Activated CD4-positive, alpha-beta memory T cell treated with anti-CD3 and anti-CD28 coated beads for 36 hours (primary cell): ENCODE data around the gene LINS1. TPM values are rescaled to one million over a fixed set of nuclear protein-coding genes. Genes with fewer than 3 reads are reported as not detected.

ENCODE experiments used
- CTCF ChIA-PET: fragments of 350-600 bp; sonication (Branson Sonifier 250); formaldehyde crosslinking; loops from one replicate; lab custom pipeline; 2021; ENCODE audit warnings: antibody characterized with exemption, inconsistent platforms; lab: Charles Lee
- POLR2A ChIA-PET: fragments of 350-600 bp; sonication (Branson Sonifier 250); formaldehyde crosslinking; loops from one replicate; lab custom pipeline; 2021; ENCODE audit warnings: antibody characterized with exemption; lab: Charles Lee
- DNase-seq: peaks from one replicate; pipeline ENCODE4 v3.0.0-alpha.2; 2020
- H3K27ac Mint-ChIP-seq: one replicate; pipeline ENCODE4 v1.8.0; 2021; ENCODE audit warnings: mixed read lengths
- H3K27me3 Mint-ChIP-seq: one replicate; pipeline ENCODE4 v1.8.0; 2021; ENCODE audit warnings: mixed read lengths
- H3K36me3 Mint-ChIP-seq: one replicate; pipeline ENCODE4 v1.8.0; 2021; ENCODE audit warnings: mixed read lengths
- H3K4me1 Mint-ChIP-seq: one replicate; pipeline ENCODE4 v1.8.0; 2021; ENCODE audit warnings: low read depth, mixed read lengths
- H3K4me3 Mint-ChIP-seq: one replicate; pipeline ENCODE4 v1.8.0; 2021; ENCODE audit warnings: mild to moderate bottlenecking, mixed read lengths
- H3K9me3 Mint-ChIP-seq: one replicate; pipeline ENCODE4 v1.8.0; 2021; ENCODE audit warnings: mixed read lengths
- intact Hi-C: fragments of 100-400 bp; cut with micrococcal nuclease; formaldehyde crosslinking; loops from one replicate; pipeline ENCODE4 v1.15.1; 2023
- total RNA-seq, 2 experiments: library from RNA; stranded (reverse); gene quantifications; one replicate each; pipeline ENCODE4 v1.2.3, GENCODE V29; 2021

LINS1 gene
- total RNA-seq, 2 experiments from 2014 or later = 31.6 to 37.0 TPM

GRCh38 chr15:100547961-100548360, 54.0 kb downstream of the LINS1 start:
- ChIA-PET CTCF (no interaction called here), POLR2A (interaction anchor here (0.6 kb wide), 1 partner anchor 14 kb away, joined by 3 read pairs; no protein-coding TSS in a partner anchor)
- peaks cover 6% of the 10 kb centered on the region for H3K4me1 Mint-ChIP-seq
- no peak for DNase-seq
- no peaks in the 10 kb centered on the region for H3K9me3 Mint-ChIP-seq
- peaks cover 9% of the 10 kb centered on the region for H3K36me3 Mint-ChIP-seq
- no peaks in the 10 kb centered on the region for H3K27me3 Mint-ChIP-seq
- intact Hi-C loops = no loop called here
- no peak overlapping the region for H3K27ac Mint-ChIP-seq
- H3K4me3 Mint-ChIP-seq = no peak overlapping the region

- Mint-ChIP-seq H3K9me3 (no peaks in the 10 kb centered on the region), H3K27me3 (no peaks in the 10 kb centered on the region), H3K4me1 (peaks cover 6% of the 10 kb centered on the region), H3K4me3 (no peak overlapping the region), H3K27ac (no peak overlapping the region), H3K36me3 (no peaks in the 10 kb centered on the region)
- ChIA-PET CTCF (no interaction called here), POLR2A (no interaction called here)
- DNase-seq = no peak
- intact Hi-C loops = no loop called here
These were observed 57.0 kb downstream of the LINS1 start for GRCh38 chr15:100544946-100545345.

DNA sequence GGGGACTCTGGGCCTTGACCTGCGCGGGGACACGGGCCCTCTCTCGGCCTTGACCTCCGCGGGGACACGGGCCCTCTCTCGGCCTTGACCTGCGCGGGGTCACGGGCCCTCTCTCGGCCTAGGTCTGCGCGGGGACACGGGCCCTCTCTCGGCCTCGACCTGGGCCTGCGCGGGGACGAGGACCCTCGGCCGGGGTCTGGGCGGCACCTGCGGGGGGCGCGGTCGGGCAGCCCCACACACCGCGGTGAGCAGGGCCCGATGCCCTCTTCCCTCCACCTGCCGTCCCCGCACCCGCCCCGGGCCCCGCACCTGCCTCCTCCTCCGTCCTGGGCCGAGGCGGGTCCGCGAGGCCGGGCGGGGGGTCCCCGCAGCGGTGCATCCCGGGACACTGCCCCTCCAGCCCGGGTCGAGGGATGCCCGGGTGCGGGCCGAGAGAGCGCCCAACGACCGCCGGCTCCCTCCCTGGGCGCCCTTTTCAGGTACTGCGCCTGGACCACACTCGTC, 57.6 kb downstream of the LINS1 start:
- Mint-ChIP-seq H3K4me3 (no peak overlapping the region), H3K36me3 (no peaks in the 10 kb centered on the region), H3K4me1 (peaks cover 6% of the 10 kb centered on the region), H3K27me3 (no peaks in the 10 kb centered on the region), H3K9me3 (peaks cover under 1% of the 10 kb centered on the region), H3K27ac (no peak overlapping the region)
- intact Hi-C loops = no loop called here
- ChIA-PET CTCF (no interaction called here), POLR2A (no interaction called here)
- DNase-seq = no peak

- POLR2A ChIA-PET = no interaction called here
- no peak overlapping the region for H3K4me3 Mint-ChIP-seq
- no peaks in the 10 kb centered on the region for H3K27me3 Mint-ChIP-seq
- H3K9me3 Mint-ChIP-seq = peaks cover 10% of the 10 kb centered on the region
- DNase-seq = no peak
- peaks cover 6% of the 10 kb centered on the region for H3K36me3 Mint-ChIP-seq
- H3K27ac Mint-ChIP-seq = no peak overlapping the region
- intact Hi-C loops = no loop called here
- CTCF ChIA-PET = interaction anchor here (1.4 kb wide), 1 partner anchor 192 kb away, joined by 3 read pairs; no protein-coding TSS in a partner anchor
- peaks cover 6% of the 10 kb centered on the region for H3K4me1 Mint-ChIP-seq
These were observed 59.7 kb downstream of the LINS1 start for GRCh38 chr15:100542290-100542689.

DNA sequence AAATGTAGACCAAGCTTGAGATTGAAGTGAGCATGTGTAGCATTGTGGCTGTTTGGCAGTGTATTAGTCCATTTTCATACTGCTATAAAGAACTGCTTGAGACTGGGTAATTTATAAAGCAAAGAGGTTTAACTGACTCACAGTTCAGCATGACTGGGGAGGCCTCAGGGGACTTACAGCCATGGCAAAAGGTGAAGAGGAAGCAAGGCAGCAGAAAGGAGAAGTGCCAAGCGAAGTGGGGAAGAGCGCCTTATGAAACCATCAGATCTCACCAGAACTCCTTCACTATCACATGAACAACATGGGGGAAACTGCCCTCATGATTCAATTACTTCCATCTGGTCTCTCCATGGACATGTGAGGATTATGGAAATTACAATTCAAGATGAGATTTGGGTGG, 64.7 kb downstream of the LINS1 start:
- H3K4me3 Mint-ChIP-seq = no peak overlapping the region
- ChIA-PET POLR2A (no interaction called here), CTCF (interaction anchor here (0.8 kb wide), 1 partner anchor 187 kb away, joined by 3 read pairs; no protein-coding TSS in a partner anchor)
- H3K9me3 Mint-ChIP-seq = peaks cover 10% of the 10 kb centered on the region
- no peak for DNase-seq
- peaks cover 6% of the 10 kb centered on the region for H3K36me3 Mint-ChIP-seq
- no peak overlapping the region for H3K27ac Mint-ChIP-seq
- H3K4me1 Mint-ChIP-seq = no peaks in the 10 kb centered on the region
- intact Hi-C loops = no loop called here
- H3K27me3 Mint-ChIP-seq = no peaks in the 10 kb centered on the region

DNA sequence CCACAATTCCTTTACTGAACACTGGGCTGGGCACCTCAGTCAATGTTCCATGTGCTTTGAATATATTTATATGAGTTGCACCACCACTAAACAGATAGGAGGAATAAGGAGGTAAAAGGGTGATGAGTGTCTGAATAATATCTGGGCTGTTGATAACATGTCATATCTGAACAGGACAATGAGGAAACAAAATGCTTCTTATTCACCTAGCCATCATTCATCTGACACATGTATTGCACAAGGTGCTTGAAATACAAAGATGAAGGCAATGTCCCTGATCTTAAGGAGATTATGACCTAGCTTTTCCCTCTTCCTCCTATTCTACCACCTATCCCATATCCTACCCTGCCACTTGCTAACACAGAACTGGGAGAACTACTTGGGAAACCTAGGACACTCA, 65.3 kb downstream of the LINS1 start:
- peaks cover 10% of the 10 kb centered on the region for H3K9me3 Mint-ChIP-seq
- no peaks in the 10 kb centered on the region for H3K4me1 Mint-ChIP-seq
- DNase-seq = no peak
- intact Hi-C loops = no loop called here
- H3K27me3 Mint-ChIP-seq = no peaks in the 10 kb centered on the region
- H3K4me3 Mint-ChIP-seq = no peak overlapping the region
- ChIA-PET CTCF (interaction anchor here (0.8 kb wide), 1 partner anchor 186 kb away, joined by 3 read pairs; no protein-coding TSS in a partner anchor), POLR2A (no interaction called here)
- no peak overlapping the region for H3K27ac Mint-ChIP-seq
- peaks cover 6% of the 10 kb centered on the region for H3K36me3 Mint-ChIP-seq

- Mint-ChIP-seq H3K4me1 (peaks cover 10% of the 10 kb centered on the region), H3K27me3 (no peaks in the 10 kb centered on the region), H3K36me3 (peaks cover 4% of the 10 kb centered on the region), H3K4me3 (no peak overlapping the region), H3K9me3 (peaks cover 5% of the 10 kb centered on the region), H3K27ac (no peak overlapping the region)
- intact Hi-C loops = no loop called here
- POLR2A ChIA-PET = no interaction called here
- CTCF ChIA-PET = no interaction called here
- no peak for DNase-seq
These were observed 68.1 kb downstream of the LINS1 start for GRCh38 chr15:100533886-100534285.

DNA sequence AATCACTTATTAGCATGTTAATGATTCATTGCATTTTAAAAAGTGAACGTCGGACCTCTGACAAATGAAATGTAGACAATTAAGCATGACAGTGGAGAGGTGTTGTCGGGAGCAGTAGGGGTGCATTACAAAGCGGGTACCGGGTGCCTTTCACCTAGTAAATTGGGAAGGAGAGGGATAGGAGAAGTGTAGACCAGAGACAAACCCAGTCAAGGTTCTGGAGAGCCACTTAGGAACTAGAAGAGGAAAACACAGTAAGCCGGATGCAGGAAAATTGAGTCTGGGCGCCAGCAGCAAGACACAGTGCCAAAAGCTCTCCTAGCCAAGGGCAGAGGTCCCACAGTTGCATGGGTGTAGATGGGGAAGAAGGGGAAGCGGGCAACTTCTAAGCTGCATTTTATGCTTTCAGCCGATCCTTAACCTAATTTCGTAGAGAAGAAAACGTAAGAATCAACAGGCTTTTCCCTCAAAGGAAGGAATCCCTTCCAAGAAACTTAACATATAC, 70.1 kb downstream of the LINS1 start:
- DNase-seq = no peak
- Mint-ChIP-seq H3K4me3 (no peak overlapping the region), H3K4me1 (peaks cover 10% of the 10 kb centered on the region), H3K27ac (no peak overlapping the region), H3K27me3 (no peaks in the 10 kb centered on the region), H3K36me3 (no peaks in the 10 kb centered on the region), H3K9me3 (no peaks in the 10 kb centered on the region)
- intact Hi-C loops = no loop called here
- POLR2A ChIA-PET = no interaction called here
- CTCF ChIA-PET = interaction anchor here (1.4 kb wide), 1 partner anchor 181 kb away, joined by 4 read pairs; no protein-coding TSS in a partner anchor

DNA sequence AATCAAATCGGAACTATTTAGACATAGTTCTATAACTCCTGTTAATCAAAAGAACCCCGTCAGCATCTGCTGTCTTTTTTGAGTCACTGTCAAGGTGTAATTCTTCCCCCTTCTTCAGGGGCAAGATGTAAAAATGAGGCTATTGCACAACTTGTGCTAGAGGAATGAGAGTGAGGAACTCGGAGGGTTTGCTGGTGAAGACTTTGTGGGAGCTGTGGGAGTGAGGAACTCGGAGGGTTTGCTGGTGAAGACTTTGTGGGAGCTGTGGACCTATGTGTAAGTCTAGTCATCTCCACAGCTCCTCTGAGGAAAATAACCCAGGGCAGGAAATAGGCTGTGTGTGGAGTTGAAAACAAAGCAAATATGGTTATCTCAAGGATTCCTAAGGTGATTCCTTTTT, 70.8 kb downstream of the LINS1 start:
- ChIA-PET CTCF (interaction anchor here (1.4 kb wide), 1 partner anchor 181 kb away, joined by 4 read pairs; no protein-coding TSS in a partner anchor), POLR2A (no interaction called here)
- H3K4me1 Mint-ChIP-seq = peaks cover 10% of the 10 kb centered on the region
- intact Hi-C loops = no loop called here
- no peaks in the 10 kb centered on the region for H3K27me3 Mint-ChIP-seq
- DNase-seq = no peak
- H3K36me3 Mint-ChIP-seq = no peaks in the 10 kb centered on the region
- no peak overlapping the region for H3K27ac Mint-ChIP-seq
- H3K9me3 Mint-ChIP-seq = no peaks in the 10 kb centered on the region
- H3K4me3 Mint-ChIP-seq = no peak overlapping the region

- CTCF ChIA-PET = interaction anchor here (0.8 kb wide), 1 partner anchor 179 kb away, joined by 3 read pairs; no protein-coding TSS in a partner anchor
- no peaks in the 10 kb centered on the region for H3K36me3 Mint-ChIP-seq
- peaks cover 10% of the 10 kb centered on the region for H3K4me1 Mint-ChIP-seq
- H3K4me3 Mint-ChIP-seq = no peak overlapping the region
- POLR2A ChIA-PET = no interaction called here
- no peaks in the 10 kb centered on the region for H3K9me3 Mint-ChIP-seq
- intact Hi-C loops = no loop called here
- no peak for DNase-seq
- H3K27me3 Mint-ChIP-seq = no peaks in the 10 kb centered on the region
- H3K27ac Mint-ChIP-seq = no peak overlapping the region
These were observed 72.4 kb downstream of the LINS1 start for GRCh38 chr15:100529556-100529955.

GRCh38 chr15:100528833-100529428, 73.1 kb downstream of the LINS1 start, which contains the start of gene CERS3:
Gene CERS3 (minus strand): TSS chr15:100528950. CDS start chr15:100501849, 27,101 bp downstream.
- intact Hi-C loops = no loop called here
- peaks cover 10% of the 10 kb centered on the region for H3K4me1 Mint-ChIP-seq
- no peaks in the 10 kb centered on the region for H3K27me3 Mint-ChIP-seq
- no peaks in the 10 kb centered on the region for H3K36me3 Mint-ChIP-seq
- POLR2A ChIA-PET = no interaction called here
- no peak within 1 kb of the TSS for H3K4me3 Mint-ChIP-seq
- DNase-seq = no peak
- CTCF ChIA-PET = no interaction called here
- no peak within 1 kb of the TSS for H3K27ac Mint-ChIP-seq
- H3K9me3 Mint-ChIP-seq = no peaks in the 10 kb centered on the region

DNA sequence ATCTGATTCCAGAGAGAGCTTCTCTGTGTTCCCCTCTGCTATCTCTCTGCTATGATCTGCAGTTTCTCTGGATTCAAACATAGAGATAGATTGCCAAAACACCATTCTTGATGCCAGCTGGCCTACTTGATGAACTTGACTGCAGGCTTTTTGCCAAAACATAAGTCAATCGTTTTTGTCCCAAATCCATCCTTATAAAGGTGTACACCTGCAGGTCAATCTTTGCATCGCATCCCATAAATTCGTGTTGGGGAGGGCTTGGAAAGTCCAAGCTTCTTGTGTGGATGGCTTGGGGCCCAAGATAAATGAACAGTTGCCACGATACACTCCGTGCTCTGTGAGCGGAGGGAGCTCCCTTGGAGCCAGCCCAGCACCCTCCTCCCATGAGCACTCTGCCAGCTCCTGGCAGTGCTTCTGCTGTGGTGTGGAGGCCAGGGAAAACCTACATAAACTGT, 75.9 kb downstream of the LINS1 start:
- Mint-ChIP-seq H3K27ac (no peak overlapping the region), H3K4me3 (no peak overlapping the region), H3K36me3 (no peaks in the 10 kb centered on the region), H3K27me3 (no peaks in the 10 kb centered on the region), H3K9me3 (peaks cover 4% of the 10 kb centered on the region), H3K4me1 (peaks cover 13% of the 10 kb centered on the region)
- intact Hi-C loops = no loop called here
- CTCF ChIA-PET = no interaction called here
- no peak for DNase-seq
- POLR2A ChIA-PET = no interaction called here
